ENCODE results near the gene MACF1. TPM values are rescaled to one million over a fixed set of nuclear protein-coding genes. Genes with fewer than 3 reads are reported as not detected.

MACF1 gene
- total and polyA plus RNA-seq, 2 donors from 2014 or later = 65.7 to 387 TPM

- Histone ChIP-seq H3K27ac (ENCODE audit: low read depth in 2 of 2, low read length in 2 of 2) (peak overlapping the region; percentile 36 to 88), H3K4me1 (ENCODE audit: control insufficient read depth in 2 of 3, insufficient read depth in 2 of 3, low read depth in 1 of 3, low read length in 3 of 3) (peaks cover 7 to 35% (median 22%) of the 10 kb centered on the region in 3 donors), H3K27me3 (ENCODE audit: control insufficient read depth, insufficient read depth, low read length) (no peaks in the 10 kb centered on the region), H3K9ac (ENCODE audit: low read length in 3 of 3) (peak overlapping the region in 1 of 3 donors; percentile 1), H3K36me3 (ENCODE audit: control insufficient read depth in 2 of 3, insufficient read depth in 3 of 3, low read length in 3 of 3) (peaks cover 0 to 12% (median 6%) of the 10 kb centered on the region in 3 donors), H3K9me3 (ENCODE audit: control insufficient read depth in 2 of 3, insufficient read depth in 1 of 3, low read length in 3 of 3) (no peaks in the 10 kb centered on the region), H3K4me3 (ENCODE audit: low read length in 3 of 3) (no peak overlapping the region)
- TF ChIP-seq CTCF (IDR thresholded peaks at IDR 0.05; ENCODE audit: borderline replicate concordance, extremely low read depth, insufficient read depth) = no peak
- FAIRE-seq (no peak), DNase-seq (peak in 1 of 5 donors; percentile 36)
- intact Hi-C loops (cut with DNase I) = no loop called here
These were observed 188.5 kb downstream of the MACF1 start for GRCh38 chr1:39392851-39393573.

- no peak for TF ChIP-seq CTCF (IDR thresholded peaks at IDR 0.05; ENCODE audit: borderline replicate concordance, extremely low read depth, insufficient read depth)
- H3K27me3 ChIP-seq (ENCODE audit: control insufficient read depth, insufficient read depth, low read length) = no peaks in the 10 kb centered on the region
- FAIRE-seq (no peak), DNase-seq (no peak)
- H3K9ac ChIP-seq (ENCODE audit: low read length in 3 of 3) = no peak overlapping the region
- peaks cover 0 to 8% (median 0%) of the 10 kb centered on the region in 3 donors for H3K36me3 ChIP-seq (ENCODE audit: control insufficient read depth in 2 of 3, insufficient read depth in 3 of 3, low read length in 3 of 3)
- H3K9me3 ChIP-seq (ENCODE audit: control insufficient read depth in 2 of 3, insufficient read depth in 1 of 3, low read length in 3 of 3) = no peaks in the 10 kb centered on the region
- H3K27ac ChIP-seq (ENCODE audit: low read depth in 2 of 2, low read length in 2 of 2) = no peak overlapping the region
- H3K4me1 ChIP-seq (ENCODE audit: control insufficient read depth in 2 of 3, insufficient read depth in 2 of 3, low read depth in 1 of 3, low read length in 3 of 3) = peaks cover 13 to 40% (median 28%) of the 10 kb centered on the region in 3 donors
- intact Hi-C loops (cut with DNase I) = no loop called here
- H3K4me3 ChIP-seq (ENCODE audit: low read length in 3 of 3) = no peak overlapping the region
These were observed 189.2 kb downstream of the MACF1 start for GRCh38 chr1:39393645-39394044.

GRCh38 chr1:39394059-39394458 lies 189.6 kb downstream of the MACF1 start:
- intact Hi-C loops (cut with DNase I) = no loop called here
- no peak for TF ChIP-seq CTCF (IDR thresholded peaks at IDR 0.05; ENCODE audit: borderline replicate concordance, extremely low read depth, insufficient read depth)
- no peak overlapping the region for H3K4me3 ChIP-seq (ENCODE audit: low read length in 3 of 3)
- FAIRE-seq (no peak), DNase-seq (no peak)
- no peak overlapping the region for H3K9ac ChIP-seq (ENCODE audit: low read length in 3 of 3)
- peaks cover 0 to 8% (median 0%) of the 10 kb centered on the region in 3 donors for H3K36me3 ChIP-seq (ENCODE audit: control insufficient read depth in 2 of 3, insufficient read depth in 3 of 3, low read length in 3 of 3)
- H3K27ac ChIP-seq (ENCODE audit: low read depth in 2 of 2, low read length in 2 of 2) = no peak overlapping the region
- H3K27me3 ChIP-seq (ENCODE audit: control insufficient read depth, insufficient read depth, low read length) = no peaks in the 10 kb centered on the region
- H3K4me1 ChIP-seq (ENCODE audit: control insufficient read depth in 2 of 3, insufficient read depth in 2 of 3, low read depth in 1 of 3, low read length in 3 of 3) = peaks cover 17 to 44% (median 32%) of the 10 kb centered on the region in 3 donors
- no peaks in the 10 kb centered on the region for H3K9me3 ChIP-seq (ENCODE audit: control insufficient read depth in 2 of 3, insufficient read depth in 1 of 3, low read length in 3 of 3)

All from kidney (tissue), 14 donors.